Heart left ventricle (tissue), 16 donors: ENCODE results near the gene COP1. TPM values are rescaled to one million over a fixed set of nuclear protein-coding genes. Genes with fewer than 3 reads are reported as not detected.

Experiments used
- ATAC-seq, 4 donors: fragments of 200-7000 bp; cut with Tn5 transposase; one replicate each; pipeline ENCODE4 v1.9.1; 2020 to 2022; ENCODE audit warnings: moderate library complexity in 4 of 4, mild to moderate bottlenecking in 3 of 4, moderate number of reproducible peaks in 1 of 4
- DNase-seq, 5 donors: peaks; one replicate each; pipeline ENCODE4 v3.0.0-alpha.2; 2020
- H3K27ac ChIP-seq, 12 donors: fragments of 200-600 bp; sonication (generic) in 4 of 12; one replicate each; pipeline versions ENCODE4 v1.5.0 to v1.8.0; 2016 to 2022; ENCODE audit warnings: mild to moderate bottlenecking in 2 of 12
- H3K27me3 ChIP-seq, 9 donors: fragments of 200-600 bp; sonication (generic) in 2 of 9; one replicate each; pipeline versions ENCODE4 v1.5.1 to v1.8.0; 2016 to 2022; ENCODE audit warnings: mild to moderate bottlenecking in 3 of 9
- H3K36me3 ChIP-seq, 9 donors: fragments of 200-600 bp; sonication (generic) in 2 of 9; one replicate each; pipeline versions ENCODE4 v1.5.0 to v1.8.0; 2018 to 2022; ENCODE audit warnings: mild to moderate bottlenecking in 2 of 9
- H3K4me1 ChIP-seq, 12 donors: fragments of 200-600 bp; sonication (generic) in 4 of 12; one replicate each; pipeline versions ENCODE4 v1.5.0 to v1.8.0; 2016 to 2022; ENCODE audit warnings: mild to moderate bottlenecking in 3 of 12
- H3K4me3 ChIP-seq, 12 donors: fragments of 200-600 bp; sonication (generic) in 4 of 12; one replicate each; pipeline versions ENCODE4 v1.5.0 to v1.8.0; 2017 to 2022; ENCODE audit warnings: mild to moderate bottlenecking in 9 of 12, moderate library complexity in 4 of 12
- H3K9me3 ChIP-seq, 12 donors: fragments of 200-600 bp; sonication (generic) in 4 of 12; one replicate each; pipeline versions ENCODE4 v1.5.0 to v1.8.0; 2016 to 2022; ENCODE audit warnings: mild to moderate bottlenecking in 1 of 12
- CTCF ChIP-seq, 12 donors: fragments of 200-600 bp; sonication (generic) in 4 of 12; IDR thresholded peaks; one replicate each; pipeline versions ENCODE4 v1.5.0 to v1.8.0; 2018 to 2022; ENCODE audit warnings: antibody characterized with exemption in 12 of 12, mild to moderate bottlenecking in 5 of 12
- POLR2A ChIP-seq, 2 donors: fragments of 450-650 bp; IDR thresholded peaks; one replicate each; pipeline ENCODE4 v1.6.1; 2017; ENCODE audit warnings: antibody characterized with exemption in 2 of 2, mild to moderate bottlenecking in 2 of 2, moderate library complexity in 2 of 2
- WGBS, 4 donors: extraction: QIAGEN DNeasy Blood & Tissue Kit in 2 of 4; methylation state at CpG; one replicate each; pipeline versions ENCODE4 v1.1.5 to v1.1.7; 2013 to 2018; 5-methylcytosine and 5-hydroxymethylcytosine counted together
- intact Hi-C, 10 donors: fragments of 100-400 bp; cut with DNase I; formaldehyde crosslinking; loops; one replicate each; pipeline versions ENCODE4 v1.11.1 to v1.14.2; 2022
- polyA plus RNA-seq, 2 donors: library from polyadenylated mRNA; stranded (reverse); fragments of 200-250 nt; gene quantifications; one replicate each; pipeline ENCODE4 v1.2.3, GENCODE V29; 2013
- total RNA-seq, 9 donors: library from RNA; depleted of rRNA in 2 of 9; stranded (reverse); fragments of >200 nt in 2 of 9; fragmentation: NEBNext Ultra II Directional in 3 of 9; extraction: Animal tissue kit (Norgen Biotek cat#: 25700) in 3 of 9; gene quantifications; one replicate each; pipeline versions ENCODE4 v1.1.0 to v1.2.4, GENCODE V29; 2016 to 2023
- donor health status: ischemic (EF 13 %, LVEDD 7.1; RV severe dilation, severe dysfunction).
- donor health status: healthy with polysubstance abuse.
- donor health status: DM: no; HTN: yes; CAD: no.
- donor health status: DM: no; HTN: no; CAD: no.
- donor health status: ischemic (EF 25% LVEDD 6.9; RV normal size, moderate dysfunction).
- donor health status: ischemic (EF 25% LVEDD 5.7; RV mildly dilated, moderate dysfunction).
- donor health status: healthy.
- donor health status: DM: yes; HTN: yes; CAD: no.
- donor health status: ischemic (EF 35%, LVEDD 5.7; RV mildly dilated, moderate dysfunction).
- donor health status: nonischemic (EF 11% LVEDD 7.7; RV severe dilation, severe dysfunction).
- donor health status: DM: yes; HTN: yes; CAD: no.
- donor health status: PGD.
- donor health status: ischemic (EF 29% LVEDD 5.4; RV normal size, mild dysfunction).
- donor health status: nonischemic (EF 23%, LVEDD 6.1; RV moderate dilation, normal function).

Gene COP1
- total and polyA plus RNA-seq, 11 donors: 19.9 to 31.7 (median 23.1) TPM

- Histone ChIP-seq H3K9me3 (peaks cover 0 to 31% (median 6%) of the 10 kb centered on the region in 12 donors), H3K4me1 (peaks cover 0 to 21% (median 2%) of the 10 kb centered on the region in 12 donors), H3K4me3 (no peak overlapping the region), H3K36me3 (peaks cover 0 to 36% (median 14%) of the 10 kb centered on the region in 9 donors), H3K27me3 (no peaks in the 10 kb centered on the region), H3K27ac (no peak overlapping the region)
- DNase-seq (no peak), ATAC-seq (no peak)
- WGBS, 4 donors: 94 to 96% (median 95%) methylated on average over 1 of the region's 1 CpG
- intact Hi-C loops: no loop called here
- no peak for TF ChIP-seq CTCF (IDR thresholded peaks at IDR 0.05)
- no peak for TF ChIP-seq POLR2A (IDR thresholded peaks at IDR 0.05)
These were observed 228.2 kb downstream of the COP1 start for GRCh38 chr1:175978926-175979325.

DNA sequence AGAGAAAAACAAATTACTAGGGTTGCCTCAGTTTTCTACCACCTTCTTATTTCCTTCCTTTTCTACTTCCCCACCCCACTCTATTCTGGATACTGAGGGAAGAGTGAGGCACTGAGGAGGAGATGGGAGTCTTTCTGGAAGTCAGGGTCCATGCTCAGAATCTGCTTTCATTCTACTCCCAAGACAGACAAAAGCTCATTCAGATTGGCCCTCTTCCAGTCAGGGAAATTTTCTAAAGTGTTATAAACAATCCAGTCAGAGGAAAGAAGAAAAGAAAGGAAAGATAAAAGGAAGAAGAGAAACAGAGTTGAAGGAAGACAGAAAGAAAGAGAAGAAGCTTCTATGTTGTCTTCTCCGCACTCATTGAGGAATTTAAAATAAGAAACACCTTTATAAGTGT lies 228.6 kb downstream of the COP1 start:
- TF ChIP-seq POLR2A (IDR thresholded peaks at IDR 0.05) (no peak), CTCF (IDR thresholded peaks at IDR 0.05) (no peak)
- H3K9me3 ChIP-seq: peaks cover 0 to 27% (median 4%) of the 10 kb centered on the region in 12 donors
- H3K27me3 ChIP-seq: no peaks in the 10 kb centered on the region
- DNase-seq: no peak
- no peak overlapping the region for H3K27ac ChIP-seq
- peaks cover 0 to 34% (median 10%) of the 10 kb centered on the region in 9 donors for H3K36me3 ChIP-seq
- H3K4me1 ChIP-seq: peaks cover 0 to 21% (median 2%) of the 10 kb centered on the region in 12 donors
- 95 to 98% (median 96%) methylated on average over 1 of the region's 1 CpG for WGBS, 4 donors
- no peak overlapping the region for H3K4me3 ChIP-seq
- intact Hi-C loops: no loop called here
- no peak for ATAC-seq

DNA sequence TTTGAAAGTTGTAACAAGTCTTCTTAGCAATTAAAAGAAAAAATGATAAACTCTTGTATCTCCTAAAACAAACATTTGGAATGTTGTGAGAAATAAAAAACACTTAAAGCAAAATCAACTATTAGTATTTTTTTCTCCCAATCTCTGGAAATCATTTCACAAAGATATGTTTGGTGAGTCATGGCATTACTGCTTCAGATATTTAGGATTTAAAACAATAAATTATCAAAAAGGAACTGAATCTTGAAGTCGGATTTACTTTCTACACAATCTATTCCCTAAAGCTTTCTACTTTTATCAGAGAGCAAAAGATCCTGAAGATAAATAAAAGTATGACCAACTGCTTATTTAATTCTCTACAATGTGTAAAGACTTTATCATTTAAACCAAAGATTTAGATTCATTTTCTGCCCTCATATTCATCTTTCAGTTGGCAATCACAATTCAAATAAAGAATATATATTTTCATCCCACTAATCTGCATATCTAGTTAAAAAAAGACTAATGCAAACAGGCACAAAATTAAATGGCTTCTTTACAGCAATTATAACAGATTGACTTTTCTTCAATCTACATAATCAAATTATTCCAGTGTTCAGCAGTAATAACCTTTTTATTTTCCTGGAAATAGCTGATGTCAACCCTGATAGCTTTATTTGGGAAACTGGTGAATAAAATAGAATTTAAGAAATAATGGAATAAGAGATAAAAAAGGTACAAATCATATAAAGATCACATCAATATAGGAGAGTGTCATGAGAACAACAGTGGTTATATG lies 230.0 kb downstream of the COP1 start:
- Histone ChIP-seq H3K27ac (no peak overlapping the region), H3K4me3 (no peak overlapping the region), H3K4me1 (peaks cover 0 to 21% (median 2%) of the 10 kb centered on the region in 12 donors), H3K9me3 (peaks cover 0 to 13% (median under 1%) of the 10 kb centered on the region in 12 donors), H3K36me3 (peaks cover 0 to 24% (median 1%) of the 10 kb centered on the region in 9 donors), H3K27me3 (no peaks in the 10 kb centered on the region)
- TF ChIP-seq CTCF (IDR thresholded peaks at IDR 0.05) (no peak), POLR2A (IDR thresholded peaks at IDR 0.05) (no peak)
- WGBS, 4 donors: 66 to 85% (median 79%) methylated on average over 1 of the region's 1 CpG
- ATAC-seq: no peak
- no peak for DNase-seq
- intact Hi-C loops: no loop called here

GRCh38 chr1:175969231-175969630 lies 237.9 kb downstream of the COP1 start:
- H3K9me3 ChIP-seq: no peaks in the 10 kb centered on the region
- no peak overlapping the region for H3K27ac ChIP-seq
- no peak for DNase-seq
- intact Hi-C loops: no loop called here
- H3K4me3 ChIP-seq: no peak overlapping the region
- H3K36me3 ChIP-seq: peaks cover 0 to 43% (median 29%) of the 10 kb centered on the region in 9 donors
- H3K27me3 ChIP-seq: no peaks in the 10 kb centered on the region
- H3K4me1 ChIP-seq: no peaks in the 10 kb centered on the region
- no peak for ATAC-seq
- TF ChIP-seq POLR2A (IDR thresholded peaks at IDR 0.05): no peak
- TF ChIP-seq CTCF (IDR thresholded peaks at IDR 0.05): no peak
